ENCODE data around the gene PDIA5. TPM values are rescaled to one million over a fixed set of nuclear protein-coding genes. Genes with fewer than 3 reads are reported as not detected.
A peak's percentile ranks its signal among the peaks of the same experiment; 100 is the strongest.

The PDIA5 gene
- total RNA-seq, 4 donors from 2014 or later, result 4.6 to 17.1 (median 5.3) TPM

GRCh38 chr3:123075359-123075758, 8.5 kb downstream of the PDIA5 start:
- no peak for TF ChIP-seq POLR2A (IDR thresholded peaks at IDR 0.05)
- TF ChIP-seq, protein P1, sequence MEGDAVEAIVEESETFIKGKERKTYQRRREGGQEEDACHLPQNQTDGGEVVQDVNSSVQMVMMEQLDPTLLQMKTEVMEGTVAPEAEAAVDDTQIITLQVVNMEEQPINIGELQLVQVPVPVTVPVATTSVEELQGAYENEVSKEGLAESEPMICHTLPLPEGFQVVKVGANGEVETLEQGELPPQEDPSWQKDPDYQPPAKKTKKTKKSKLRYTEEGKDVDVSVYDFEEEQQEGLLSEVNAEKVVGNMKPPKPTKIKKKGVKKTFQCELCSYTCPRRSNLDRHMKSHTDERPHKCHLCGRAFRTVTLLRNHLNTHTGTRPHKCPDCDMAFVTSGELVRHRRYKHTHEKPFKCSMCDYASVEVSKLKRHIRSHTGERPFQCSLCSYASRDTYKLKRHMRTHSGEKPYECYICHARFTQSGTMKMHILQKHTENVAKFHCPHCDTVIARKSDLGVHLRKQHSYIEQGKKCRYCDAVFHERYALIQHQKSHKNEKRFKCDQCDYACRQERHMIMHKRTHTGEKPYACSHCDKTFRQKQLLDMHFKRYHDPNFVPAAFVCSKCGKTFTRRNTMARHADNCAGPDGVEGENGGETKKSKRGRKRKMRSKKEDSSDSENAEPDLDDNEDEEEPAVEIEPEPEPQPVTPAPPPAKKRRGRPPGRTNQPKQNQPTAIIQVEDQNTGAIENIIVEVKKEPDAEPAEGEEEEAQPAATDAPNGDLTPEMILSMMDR (IDR thresholded peaks at IDR 0.05), result no peak
- 92 to 100% methylated on average over 1 of the region's 1 CpG for WGBS, 2 donors
- no peak overlapping the region for H3K4me3 ChIP-seq (ENCODE audit: low read depth, poor library complexity, severe bottlenecking)
- intact Hi-C loops (cut with DNase I; ENCODE audit: low total_unique reads), result no loop called here
- DNase-seq (ENCODE audit: low spot score in 2 of 2), result no peak

GRCh38 chr3:123076112-123076495, 9.3 kb downstream of the PDIA5 start:
- intact Hi-C loops (cut with DNase I; ENCODE audit: low total_unique reads), result no loop called here
- 77 to 83% methylated on average over 4 of the region's 4 CpGs for WGBS, 2 donors
- no peak overlapping the region for H3K4me3 ChIP-seq (ENCODE audit: low read depth, poor library complexity, severe bottlenecking)
- DNase-seq (ENCODE audit: low spot score in 2 of 2), result peak in 1 of 2 donors; percentile 56
- TF ChIP-seq POLR2A (IDR thresholded peaks at IDR 0.05), result no peak
- TF ChIP-seq, protein P1 (IDR thresholded peaks at IDR 0.05), result no peak

DNA sequence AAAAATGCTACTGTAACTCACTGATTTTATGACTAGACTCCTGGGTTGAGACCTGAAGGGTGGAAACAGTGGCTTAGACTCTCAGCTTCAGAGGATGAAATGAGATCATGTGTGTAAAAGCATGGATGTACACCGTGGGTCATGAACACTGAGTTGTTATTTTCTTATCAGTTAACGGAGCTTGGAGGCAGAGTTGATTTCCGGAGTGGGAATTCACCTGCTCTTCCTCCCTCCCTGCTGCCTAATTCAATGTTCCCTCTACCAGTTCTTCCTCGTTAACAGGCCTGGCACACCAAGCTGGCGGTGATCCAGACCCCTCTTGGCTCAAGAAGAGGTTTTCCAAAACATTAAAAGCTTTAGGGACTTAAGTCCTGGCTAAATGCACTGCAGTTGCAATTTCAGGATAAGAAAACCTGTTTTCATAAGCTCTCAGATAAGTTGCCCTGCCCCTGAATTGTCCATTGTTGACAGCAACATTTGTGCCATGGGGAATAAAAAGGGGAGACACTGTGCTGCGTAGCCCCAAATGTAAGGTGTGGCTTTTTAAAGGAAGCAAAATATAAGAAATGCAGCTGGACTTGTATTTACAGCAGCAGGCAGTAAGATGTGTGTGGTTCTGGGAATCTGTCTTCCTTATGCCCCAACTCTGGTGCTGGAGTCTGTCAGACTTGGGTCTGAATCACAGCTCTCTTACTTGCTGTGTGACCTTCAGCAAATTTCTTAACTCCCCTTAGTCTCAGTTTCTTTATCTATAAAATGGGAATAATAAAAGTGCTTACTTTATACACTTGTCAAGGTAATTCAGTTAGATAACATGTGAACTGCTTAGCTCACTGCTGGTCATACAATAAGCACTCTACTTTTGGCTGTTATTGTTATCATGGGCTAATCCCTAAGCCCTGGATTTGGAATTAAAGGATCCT, 9.9 kb downstream of the PDIA5 start:
- intact Hi-C loops (cut with DNase I; ENCODE audit: low total_unique reads), result no loop called here
- 10 to 13% methylated on average over 6 of the region's 6 CpGs for WGBS, 2 donors
- no peak for TF ChIP-seq POLR2A (IDR thresholded peaks at IDR 0.05)
- TF ChIP-seq, protein P1 (IDR thresholded peaks at IDR 0.05), result no peak
- peak in 1 of 2 donors; percentile 86 for DNase-seq (ENCODE audit: low spot score in 2 of 2)
- H3K4me3 ChIP-seq (ENCODE audit: low read depth, poor library complexity, severe bottlenecking), result no peak overlapping the region

DNA sequence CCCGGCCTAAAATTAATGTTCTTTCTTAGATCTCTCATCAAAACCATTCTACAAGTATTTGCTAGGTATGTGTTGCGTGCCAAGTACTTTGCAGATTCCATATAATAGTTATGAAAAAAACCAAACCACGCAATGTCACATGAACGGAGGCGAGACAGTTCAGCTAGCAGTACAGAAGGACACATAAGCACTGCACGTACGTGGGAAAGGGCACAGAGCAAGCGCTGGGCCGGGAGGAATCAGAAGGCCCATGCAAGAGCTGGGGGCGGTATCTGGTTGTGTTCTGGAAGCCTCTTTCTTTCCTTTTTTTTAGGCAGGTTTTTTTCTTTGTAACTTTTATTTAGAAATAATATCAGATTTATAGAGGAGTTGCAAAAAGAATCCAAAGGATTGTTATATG, 11.3 kb downstream of the PDIA5 start:
- WGBS, 2 donors, result 91 to 94% methylated on average over 10 of the region's 10 CpGs
- TF ChIP-seq POLR2A (IDR thresholded peaks at IDR 0.05), result no peak
- TF ChIP-seq, protein P1 (IDR thresholded peaks at IDR 0.05), result no peak
- H3K4me3 ChIP-seq (ENCODE audit: low read depth, poor library complexity, severe bottlenecking), result no peak overlapping the region
- peak in 1 of 2 donors; percentile 42 for DNase-seq (ENCODE audit: low spot score in 2 of 2)
- intact Hi-C loops (cut with DNase I; ENCODE audit: low total_unique reads), result no loop called here

DNA sequence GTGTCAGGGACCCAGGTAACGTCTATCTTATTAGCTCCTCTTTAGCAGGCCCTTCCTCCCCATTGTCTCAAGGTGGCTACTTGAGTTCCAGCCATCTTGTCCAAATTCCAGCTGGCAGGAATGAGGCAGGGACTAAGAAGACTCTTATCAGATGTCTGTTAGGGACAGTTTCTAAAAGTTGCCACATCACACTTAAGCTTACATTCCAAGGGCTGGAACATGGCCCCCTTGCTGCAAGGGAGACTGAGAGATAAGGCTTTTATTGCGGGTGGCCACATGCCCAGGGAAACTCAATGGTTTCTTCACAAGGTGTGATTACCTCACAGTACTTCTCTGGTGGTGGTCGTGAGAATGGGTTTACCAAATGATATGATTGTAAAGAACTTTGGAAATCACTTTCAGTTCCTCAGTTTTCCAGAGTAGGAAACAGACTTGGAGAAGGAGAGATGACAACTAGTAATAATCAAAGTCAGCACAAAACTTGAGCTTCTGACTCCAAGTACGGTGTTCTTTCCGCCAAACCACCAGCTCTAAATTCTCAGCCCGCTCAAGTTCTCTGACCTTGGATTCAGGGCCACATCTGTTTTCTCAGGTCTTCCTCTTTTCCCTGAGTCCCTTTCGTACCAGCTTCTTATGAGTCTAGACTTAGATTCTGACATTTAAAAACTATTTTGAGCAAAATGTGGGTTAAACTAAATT, 14.2 kb downstream of the PDIA5 start:
- H3K4me3 ChIP-seq (ENCODE audit: low read depth, poor library complexity, severe bottlenecking), result no peak overlapping the region
- intact Hi-C loops (cut with DNase I; ENCODE audit: low total_unique reads), result no loop called here
- WGBS, 2 donors, result 88 to 90% methylated on average over 7 of the region's 7 CpGs
- TF ChIP-seq, protein P1 (IDR thresholded peaks at IDR 0.05), result no peak
- no peak for TF ChIP-seq POLR2A (IDR thresholded peaks at IDR 0.05)
- peak in 1 of 2 donors; percentile 59 for DNase-seq (ENCODE audit: low spot score in 2 of 2)
